Measurements from ENCODE around the gene SPOCK1. TPM values are rescaled to one million over a fixed set of nuclear protein-coding genes. Genes with fewer than 3 reads are reported as not detected.

Gene SPOCK1
- total and polyA plus RNA-seq, 2 donors (not counting 3 experiments of a cell fraction or from before 2014, with no cell fraction given), result 144 to 280 TPM

GRCh38 chr5:137296213-137296781 lies 202.8 kb downstream of the SPOCK1 start:
- Histone ChIP-seq H3K9me1 (replicated peaks; ENCODE audit: control insufficient read depth, extremely low read depth, insufficient read depth, low read length) (no peaks in the 10 kb centered on the region), H3K4me2 (ENCODE audit: insufficient read depth, low read length) (no peak overlapping the region), H4K20me1 (replicated peaks; ENCODE audit: control insufficient read depth, extremely low read depth, insufficient read depth, low read length) (no peaks in the 10 kb centered on the region), H3K4me1 (ENCODE audit: control insufficient read depth, extremely low read depth, insufficient read depth, low read length) (peaks cover 40% of the 10 kb centered on the region), H3K9ac (replicated peaks; ENCODE audit: extremely low read depth, insufficient read depth, low read length) (no peak overlapping the region), H3K27ac (ENCODE audit: insufficient read depth, low read depth, low read length) (no peak overlapping the region), H3K79me2 (ENCODE audit: control insufficient read depth, insufficient read depth, low read length) (peaks cover 32% of the 10 kb centered on the region), H2AFZ (ENCODE audit: low read depth, low read length) (no peak overlapping the region), H3K4me3 (replicated peaks in 1 of 3; ENCODE audit: insufficient read depth in 1 of 3, low read depth in 1 of 3, low read length in 3 of 3) (no peak overlapping the region), H3K9me3 (replicated peaks; ENCODE audit: control insufficient read depth, insufficient read depth, low read length) (no peaks in the 10 kb centered on the region), H3K36me3 (ENCODE audit: control insufficient read depth in 2 of 2, extremely low read depth in 1 of 2, insufficient read depth in 2 of 2, low read length in 2 of 2) (no peaks in the 10 kb centered on the region), H3K27me3 (ENCODE audit: control insufficient read depth in 2 of 2, insufficient read depth in 2 of 2, low read length in 2 of 2) (no peaks in the 10 kb centered on the region)
- TF ChIP-seq EZH2 (IDR thresholded peaks at IDR 0.05; ENCODE audit: borderline replicate concordance, low read depth, low read length, severe bottlenecking), result no peak
- no peak for TF ChIP-seq CTCF (IDR thresholded peaks at IDR 0.05; ENCODE audit: extremely low read depth in 1 of 2, insufficient read depth in 1 of 2, low read depth in 1 of 2, low read length in 2 of 2)
- no peak for TF ChIP-seq MAX (IDR thresholded peaks at IDR 0.05; ENCODE audit: insufficient read depth, insufficient read length)
- TF ChIP-seq POLR2AphosphoS5 (IDR thresholded peaks at IDR 0.05; ENCODE audit: insufficient read depth, low read depth, low read length), result no peak
- no peak for TF ChIP-seq MYC (IDR thresholded peaks at IDR 0.05; ENCODE audit: low read depth, low read length)
- FAIRE-seq (no peak), DNase-seq (ENCODE audit: low read depth, low spot score) (no peak)
- no TSS peak for BruUV-seq (replicated peaks)
- intact Hi-C loops (cut with micrococcal nuclease) (no loop called here), dilution Hi-C loops (cut with MboI; ENCODE audit: extremely low pct_ligation_motif_present, low sequenced_read_pairs) (no loop called here)
- ChIA-PET POLR2A (no interaction called here), CTCF (interaction anchor here (1.8 kb wide), 1 partner anchor 24 kb away, joined by 7 read pairs; no protein-coding TSS in a partner anchor)

Data from endothelial cell of umbilical vein (primary cell).